ENCODE measurements around the gene GID8.
"Not testable (repeated sequence)": the region's sequence is repeated elsewhere in the genome, so short reads cannot be mapped to it uniquely, and the experiment has no call there.

The GID8 gene

DNA sequence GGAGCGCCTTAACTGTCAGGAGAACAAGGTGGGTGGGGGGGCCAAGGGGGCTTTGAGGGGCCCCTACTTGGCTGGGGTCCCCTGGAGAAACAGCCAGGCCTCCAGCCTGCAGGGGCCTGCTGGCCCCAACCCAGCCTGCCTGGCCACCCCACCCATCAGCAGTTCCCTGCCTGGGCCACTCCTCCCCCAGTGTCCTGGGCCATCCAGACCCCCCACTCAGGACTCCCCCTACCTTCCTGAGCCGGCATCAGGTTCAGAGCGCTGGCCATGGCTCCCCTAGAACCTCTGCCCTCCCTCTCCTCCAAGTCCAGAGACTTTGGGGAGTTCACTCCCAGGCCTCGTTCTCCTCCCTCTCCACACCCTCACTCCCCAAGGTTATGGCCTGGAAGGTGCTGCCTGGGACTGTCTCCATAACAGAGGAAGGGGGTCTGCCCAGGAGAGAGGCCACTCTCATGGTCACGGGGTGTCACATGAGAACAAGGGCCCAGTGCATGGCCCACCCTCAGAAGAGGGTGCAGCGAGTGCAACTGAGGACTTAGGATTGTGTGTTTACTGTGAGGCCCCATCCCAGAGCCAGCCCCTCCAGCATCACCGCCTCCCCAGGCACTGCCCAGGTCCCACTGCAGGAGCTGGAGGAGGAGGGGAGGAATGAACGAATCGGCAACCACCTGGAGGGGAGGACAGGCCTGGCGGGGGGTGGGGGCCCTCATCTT is 20.6 kb downstream of the GID8 start:
- DNase-seq (ENCODE audit: low spot score), result no peak

DNA sequence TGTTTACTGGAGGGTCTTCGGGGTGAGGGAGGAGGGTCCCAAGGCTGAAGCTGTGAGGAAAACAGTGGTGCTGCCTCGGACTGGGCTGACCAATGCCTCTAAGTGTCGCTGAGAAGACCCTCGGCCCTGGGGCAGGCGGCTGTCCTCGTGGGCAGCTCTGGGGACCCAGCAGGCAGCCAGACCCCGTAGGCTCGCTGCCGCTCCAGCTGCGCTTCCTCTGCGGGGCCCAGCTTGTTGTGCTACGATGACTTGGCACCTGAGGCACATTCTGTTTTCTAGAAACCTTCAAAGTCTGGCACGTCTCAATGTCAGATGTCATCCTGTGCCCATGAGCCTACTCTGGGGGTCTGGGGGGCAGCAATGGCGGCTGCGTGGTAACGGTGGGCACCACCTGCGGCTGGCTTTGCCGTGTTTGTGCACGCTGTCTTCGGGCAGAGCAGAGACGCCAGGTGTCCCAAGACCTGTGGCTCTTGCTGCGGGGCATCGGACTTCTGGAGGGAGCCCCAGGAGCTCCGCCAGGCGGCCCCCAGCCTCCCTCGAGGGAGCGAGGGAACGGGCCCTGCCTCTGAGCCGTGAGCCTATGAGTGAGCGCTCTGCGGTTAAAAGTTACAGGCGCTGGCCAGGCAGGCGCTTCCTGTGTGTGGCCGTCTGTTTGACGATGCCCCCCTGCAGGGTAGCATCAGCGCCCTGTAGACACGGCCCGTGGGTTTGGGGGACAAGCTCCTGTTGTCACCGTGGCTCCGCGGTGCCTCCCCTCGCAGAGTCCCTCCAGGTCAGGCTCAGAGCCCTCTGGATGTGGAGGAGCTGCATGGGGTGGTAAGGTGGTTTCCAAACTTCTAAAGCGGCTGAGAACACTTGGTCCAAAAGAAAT is 21.4 kb downstream of the GID8 start:
- no peak for DNase-seq (ENCODE audit: low spot score)

DNA sequence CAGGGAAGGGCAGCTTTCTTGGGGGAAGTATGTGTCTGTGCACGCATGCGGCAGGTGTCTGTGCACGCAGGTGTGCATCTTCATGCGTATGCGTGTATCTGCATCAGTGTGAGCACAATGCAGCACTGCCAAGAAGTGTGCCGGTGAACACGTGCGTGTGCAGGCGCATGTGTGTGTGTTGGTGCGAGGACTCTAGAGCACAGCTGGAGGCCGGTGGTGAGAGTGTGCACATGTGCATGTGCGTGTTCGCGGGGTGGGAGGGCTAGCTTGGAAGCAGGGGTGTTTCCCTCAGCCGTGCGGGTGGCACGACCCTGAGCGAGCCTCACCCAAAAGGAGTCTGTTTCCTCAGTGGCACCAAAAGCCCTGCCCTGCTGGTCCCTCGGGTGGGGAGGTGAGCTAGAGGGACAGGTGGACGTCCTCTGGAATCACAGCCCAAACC is 22.1 kb downstream of the GID8 start:
- DNase-seq (ENCODE audit: low spot score), result no peak

DNA sequence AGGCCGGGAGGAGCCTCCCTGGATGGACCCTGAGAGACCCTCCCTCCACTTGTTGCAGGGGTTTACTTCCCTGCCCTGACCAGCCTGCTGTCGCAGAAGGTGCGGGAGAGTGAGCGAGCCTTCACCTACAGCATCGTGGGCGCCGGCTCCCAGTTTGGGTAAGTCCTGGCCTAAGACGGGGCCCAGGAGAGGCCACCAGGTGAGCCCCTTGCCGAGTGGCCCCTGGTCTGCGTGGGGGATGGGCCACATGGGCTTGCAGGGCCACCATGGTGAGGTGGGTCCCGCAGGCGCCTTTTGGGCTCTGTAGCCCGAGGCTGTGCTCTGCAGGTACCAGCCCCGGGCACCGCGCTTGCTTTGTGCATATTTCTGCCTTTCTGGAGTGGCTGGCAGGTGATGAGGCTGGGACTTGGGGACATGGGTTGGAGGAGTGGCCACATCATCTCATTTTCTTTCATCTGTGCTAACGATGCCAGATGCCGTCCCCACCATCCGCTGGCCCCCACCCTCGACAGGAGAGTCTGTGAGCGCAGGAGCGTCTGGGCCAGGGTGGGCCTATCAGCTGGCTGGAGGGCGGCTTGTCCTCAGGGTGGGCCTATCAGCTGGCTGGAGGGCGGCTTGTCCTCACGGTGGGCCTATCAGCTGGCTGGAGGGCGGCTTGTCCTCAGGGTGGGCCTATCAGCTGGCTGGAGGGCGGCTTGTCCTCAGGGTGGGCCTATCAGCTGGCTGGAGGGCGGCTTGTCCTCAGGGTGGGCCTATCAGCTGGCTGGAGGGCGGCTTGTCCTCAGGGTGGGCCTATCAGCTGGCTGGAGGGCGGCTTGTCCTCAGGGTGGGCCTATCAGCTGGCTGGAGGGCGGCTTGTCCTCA is 22.7 kb downstream of the GID8 start:
- DNase-seq (ENCODE audit: low spot score), result not testable (repeated sequence)

DNA sequence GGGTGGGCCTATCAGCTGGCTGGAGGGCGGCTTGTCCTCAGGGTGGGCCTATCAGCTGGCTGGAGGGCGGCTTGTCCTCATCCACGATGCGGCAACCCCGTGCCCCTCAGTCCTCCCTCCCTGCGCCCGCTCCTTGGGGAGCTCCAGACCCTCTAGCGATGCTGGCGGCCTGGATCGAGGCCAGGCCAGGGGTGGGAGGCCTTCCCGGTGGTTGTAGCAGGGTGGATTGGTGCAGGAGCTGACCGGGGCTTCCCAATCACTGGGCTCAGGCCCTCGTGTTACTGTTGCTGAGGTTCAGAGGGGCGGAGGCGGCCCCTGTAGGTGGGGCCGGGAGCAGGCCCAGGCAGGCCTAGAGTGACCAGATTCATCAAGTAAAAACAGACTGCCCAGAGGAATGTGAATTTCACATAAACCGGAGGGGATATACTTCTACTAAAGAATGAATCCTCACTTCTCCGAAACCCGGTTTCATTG is 23.4 kb downstream of the GID8 start:
- no peak for DNase-seq (ENCODE audit: low spot score)

DNA sequence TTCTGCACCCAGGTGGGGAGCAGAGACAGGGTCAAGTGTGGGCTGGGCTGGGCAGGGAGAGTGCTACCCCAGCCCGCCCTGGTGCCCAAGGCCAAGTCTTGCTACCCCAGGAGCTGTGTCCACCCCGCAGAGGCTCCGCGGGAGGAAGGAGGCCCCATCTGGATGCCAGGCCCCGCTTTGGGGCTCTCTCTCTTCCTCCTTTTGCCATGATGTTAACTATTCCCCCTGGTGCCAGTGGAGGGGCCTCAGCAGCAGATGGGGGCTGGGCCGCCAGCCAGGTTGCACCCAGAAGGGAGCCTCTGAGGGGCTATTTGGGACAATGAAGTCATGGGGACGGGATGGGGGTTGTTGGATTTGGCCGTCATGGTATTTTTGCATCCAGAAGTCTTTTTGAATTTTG is 23.9 kb downstream of the GID8 start:
- no peak for DNase-seq (ENCODE audit: low spot score)

DNA sequence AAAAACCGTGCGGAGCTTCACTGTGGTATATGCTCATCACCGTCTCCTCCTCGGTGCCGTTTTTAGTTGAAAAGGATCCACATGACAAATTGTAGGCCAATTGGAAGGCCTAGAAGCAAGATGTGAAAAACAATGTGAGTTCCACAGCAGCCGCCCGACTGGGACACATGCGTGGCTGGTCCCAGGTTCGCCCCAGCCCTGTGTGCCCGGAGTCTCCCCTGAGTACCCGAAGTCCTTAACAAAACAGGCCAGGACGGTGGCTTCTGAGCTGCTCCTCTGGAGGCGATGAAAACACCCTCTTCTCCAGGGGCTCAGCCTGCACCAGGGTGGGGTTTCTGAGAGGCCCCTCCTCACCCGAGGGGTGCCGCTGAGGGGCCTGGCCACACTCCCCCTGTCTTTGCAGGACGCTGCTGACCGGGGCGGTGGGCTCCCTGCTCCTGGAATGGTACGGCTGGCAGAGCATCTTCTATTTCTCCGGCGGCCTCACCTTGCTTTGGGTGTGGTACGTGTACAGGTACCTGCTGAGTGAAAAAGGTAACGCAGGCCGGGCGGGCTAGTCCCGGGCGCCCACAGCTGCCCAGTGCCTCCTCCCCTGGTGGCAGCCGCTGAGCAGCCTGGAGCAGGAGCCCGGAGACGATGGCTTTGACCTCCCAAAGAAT is 24.4 kb downstream of the GID8 start:
- DNase-seq (ENCODE audit: low spot score), result no peak

DNA sequence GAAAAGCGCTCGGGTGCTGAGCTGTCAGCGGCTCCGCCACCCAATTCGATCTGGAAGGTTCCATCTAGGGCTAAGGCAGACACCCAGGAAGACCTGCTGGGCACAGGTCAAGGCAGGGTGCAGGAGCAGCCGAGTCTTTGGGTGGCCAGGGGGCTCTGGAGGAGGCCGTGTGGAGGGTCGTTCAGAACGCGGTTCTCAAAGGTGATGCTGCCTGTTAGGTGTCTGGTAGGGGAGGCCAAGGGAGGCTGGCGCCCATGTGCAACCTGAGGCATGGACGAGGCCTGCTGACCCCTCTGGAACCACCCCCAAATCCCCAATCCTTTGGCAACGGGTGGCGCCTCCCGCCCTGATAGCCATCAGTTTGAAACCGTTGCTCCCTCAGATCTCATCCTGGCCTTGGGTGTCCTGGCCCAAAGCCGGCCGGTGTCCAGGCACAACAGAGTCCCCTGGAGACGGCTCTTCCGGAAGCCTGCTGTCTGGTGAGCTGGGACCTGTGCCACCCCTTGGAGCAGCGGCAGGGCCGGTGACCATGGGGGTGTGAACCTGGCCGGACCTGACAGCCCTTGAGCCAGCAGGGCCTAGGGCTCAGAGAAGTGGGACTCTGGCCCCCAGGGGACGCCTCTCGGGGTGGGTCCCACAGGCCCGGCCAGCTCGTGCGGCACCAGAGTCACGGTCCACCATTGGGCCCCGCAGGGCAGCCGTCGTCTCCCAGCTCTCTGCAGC is 25.1 kb downstream of the GID8 start:
- no peak for DNase-seq (ENCODE audit: low spot score)

DNA sequence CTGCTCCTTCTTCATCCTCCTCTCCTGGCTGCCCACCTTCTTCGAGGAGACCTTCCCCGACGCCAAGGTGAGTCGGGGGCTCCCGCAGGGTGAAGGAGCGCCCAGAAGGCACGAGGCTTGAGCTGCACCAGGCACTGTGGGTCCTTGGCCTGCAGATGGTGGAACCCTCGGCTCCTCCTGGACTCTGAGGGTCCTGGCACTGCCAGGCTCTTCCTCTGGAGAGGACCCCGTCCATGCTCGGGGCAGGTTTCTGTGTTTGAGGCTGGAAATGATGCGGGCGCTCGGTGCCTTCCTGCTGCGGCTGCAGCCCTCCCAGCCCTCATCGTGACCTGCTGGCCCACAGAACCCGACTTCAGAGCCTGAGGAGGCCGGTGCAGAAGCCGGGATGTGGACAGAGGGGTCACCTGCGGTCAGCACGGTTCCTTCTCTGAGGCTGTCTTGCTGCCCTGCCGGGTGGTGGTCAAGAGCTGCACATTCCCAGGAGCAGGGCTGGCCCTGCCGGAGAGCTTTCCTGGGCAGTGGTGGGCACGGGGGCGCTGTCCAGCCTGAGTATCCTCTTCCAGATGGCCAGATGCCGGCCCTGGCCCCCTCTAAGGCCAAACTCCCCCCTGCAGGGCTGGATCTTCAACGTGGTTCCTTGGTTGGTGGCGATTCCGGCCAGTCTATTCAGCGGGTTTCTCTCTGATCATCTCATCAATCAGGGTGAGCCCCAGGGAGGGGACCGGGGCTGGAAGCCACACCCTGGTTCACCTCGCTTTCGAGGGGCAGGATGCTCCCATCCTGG is 25.9 kb downstream of the GID8 start:
- DNase-seq (ENCODE audit: low spot score), result no peak

DNA sequence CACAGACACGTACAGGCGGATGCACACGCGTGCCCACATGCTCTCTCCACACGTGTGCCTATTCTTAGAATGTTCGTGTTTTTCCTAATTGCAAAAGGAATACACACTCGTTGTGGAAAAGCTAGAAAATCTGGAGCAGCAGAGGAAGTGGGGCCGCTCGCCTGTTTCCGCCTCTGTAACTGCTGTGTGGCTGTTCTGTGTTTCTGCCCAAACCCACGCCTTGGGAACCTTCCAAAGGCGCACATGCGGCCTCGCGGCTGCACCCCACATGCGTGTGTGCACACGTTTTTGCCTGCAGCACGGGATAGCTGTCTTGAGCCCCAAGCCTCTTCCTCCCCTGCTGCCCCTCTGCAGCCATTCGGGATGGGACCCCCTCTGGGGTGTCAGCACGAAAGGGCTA is 26.8 kb downstream of the GID8 start:
- DNase-seq (ENCODE audit: low spot score), result no peak

DNA sequence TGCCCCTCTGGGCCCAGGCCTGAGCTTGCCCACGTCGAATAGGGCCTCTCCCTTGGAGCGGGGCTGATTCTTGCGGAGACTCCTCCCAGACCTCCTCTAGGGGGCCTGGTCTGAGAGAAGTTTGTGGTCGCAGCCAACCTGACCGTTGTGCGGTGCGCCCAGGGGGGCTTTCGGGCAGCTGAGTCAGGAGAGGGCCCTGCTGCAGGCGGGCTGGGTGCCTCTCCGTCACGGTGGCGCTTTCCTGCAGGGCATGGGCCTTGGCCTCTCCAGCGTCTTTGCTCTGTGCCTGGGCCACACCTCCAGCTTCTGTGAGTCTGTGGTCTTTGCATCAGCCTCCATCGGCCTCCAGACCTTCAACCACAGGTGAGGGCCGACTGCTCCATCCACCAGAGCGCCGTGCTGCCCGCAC is 27.4 kb downstream of the GID8 start:
- no peak for DNase-seq (ENCODE audit: low spot score)

DNA sequence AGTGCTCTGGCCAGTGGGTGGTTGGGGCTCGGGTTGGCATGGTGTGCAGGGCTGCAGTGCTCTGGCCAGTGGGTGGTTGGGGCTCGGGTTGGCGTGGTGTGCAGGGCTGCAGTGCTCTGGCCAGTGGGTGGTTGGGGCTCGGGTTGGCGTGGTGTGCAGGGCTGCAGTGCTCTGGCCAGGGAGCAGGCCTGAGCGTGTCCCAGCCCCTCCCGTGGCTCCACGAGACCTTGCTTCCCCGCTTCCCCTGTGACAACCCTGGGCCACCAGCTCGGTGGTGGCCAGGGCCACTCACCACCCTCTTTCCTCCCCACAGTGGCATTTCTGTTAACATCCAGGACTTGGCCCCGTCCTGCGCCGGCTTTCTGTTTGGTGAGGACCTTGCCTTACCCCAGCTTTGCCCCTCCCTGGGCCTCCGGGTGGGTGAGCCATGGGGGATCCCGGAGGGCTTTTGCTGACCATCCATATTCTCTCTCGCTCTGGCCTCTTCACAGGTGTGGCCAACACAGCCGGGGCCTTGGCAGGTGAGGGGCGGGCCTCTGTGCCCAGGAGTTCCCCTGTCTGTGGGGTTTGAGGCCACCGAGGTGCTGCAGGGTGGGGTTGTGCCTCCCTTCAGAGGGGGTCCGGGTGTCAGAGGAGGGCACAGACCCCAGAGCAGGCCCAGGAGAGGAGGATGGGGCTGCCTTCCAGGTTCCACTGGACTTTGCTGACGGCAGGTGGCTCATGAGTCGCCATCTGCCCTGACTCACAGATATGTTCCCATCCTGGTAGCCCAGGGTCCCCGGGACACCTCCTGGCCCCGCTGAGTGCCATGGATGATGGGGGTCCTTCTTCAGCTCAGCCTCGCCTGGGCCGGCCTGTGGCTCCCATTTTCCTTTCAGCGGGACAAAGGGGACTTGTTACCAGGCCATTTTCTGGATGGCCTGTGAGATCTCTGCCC is 28.5 kb downstream of the GID8 start:
- DNase-seq (ENCODE audit: low spot score), result no peak

DNA sequence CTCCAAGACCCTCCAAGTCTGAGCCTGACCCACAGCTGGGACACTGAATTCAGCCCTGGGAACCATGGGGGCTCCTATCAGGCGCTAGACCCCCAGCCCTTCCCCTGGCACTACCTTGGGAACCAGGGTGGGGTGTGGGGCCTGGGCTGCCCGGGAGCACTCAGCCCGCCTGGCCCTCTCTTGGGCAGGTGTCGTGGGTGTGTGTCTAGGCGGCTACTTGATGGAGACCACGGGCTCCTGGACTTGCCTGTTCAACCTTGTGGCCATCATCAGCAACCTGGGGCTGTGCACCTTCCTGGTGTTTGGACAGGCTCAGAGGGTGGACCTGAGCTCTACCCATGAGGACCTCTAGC is 29.2 kb downstream of the GID8 start:
- DNase-seq (ENCODE audit: low spot score), result no peak

DNA sequence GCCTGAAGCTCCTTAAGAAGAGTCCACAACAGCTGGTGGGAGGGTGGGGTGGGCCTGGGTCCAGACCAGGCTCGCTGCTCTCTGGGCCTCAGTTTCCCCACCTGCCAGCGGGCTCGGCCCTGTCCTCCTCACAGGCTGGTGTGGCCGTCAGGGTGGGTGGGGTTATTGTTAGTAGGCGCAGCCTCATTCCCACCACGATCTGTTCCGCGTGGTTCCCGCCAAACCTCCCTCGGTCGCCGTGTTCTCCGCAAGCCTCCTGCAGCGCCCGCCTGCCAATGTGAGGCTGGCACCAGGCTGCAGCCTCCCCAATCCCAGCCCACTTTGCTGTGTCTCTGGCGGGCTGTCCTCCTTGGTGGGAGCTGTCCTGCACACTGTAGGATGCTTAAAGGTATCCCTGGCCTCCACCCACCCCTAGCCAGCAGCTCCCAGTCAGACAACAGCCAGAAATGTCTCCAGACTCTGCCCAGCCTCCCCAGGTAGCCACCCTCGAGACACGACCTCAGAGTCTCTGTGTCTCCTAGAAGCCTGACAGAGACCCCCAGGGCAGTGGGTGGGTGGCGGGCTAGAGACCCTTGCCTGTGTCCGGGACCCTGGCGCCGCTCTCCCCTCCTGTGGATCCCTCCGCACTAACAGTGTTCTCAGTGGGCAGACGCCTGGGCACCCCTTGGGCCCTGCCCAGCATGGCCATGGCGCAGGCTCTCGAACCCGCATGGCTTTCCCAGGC is 29.8 kb downstream of the GID8 start:
- no peak for DNase-seq (ENCODE audit: low spot score)

DNA sequence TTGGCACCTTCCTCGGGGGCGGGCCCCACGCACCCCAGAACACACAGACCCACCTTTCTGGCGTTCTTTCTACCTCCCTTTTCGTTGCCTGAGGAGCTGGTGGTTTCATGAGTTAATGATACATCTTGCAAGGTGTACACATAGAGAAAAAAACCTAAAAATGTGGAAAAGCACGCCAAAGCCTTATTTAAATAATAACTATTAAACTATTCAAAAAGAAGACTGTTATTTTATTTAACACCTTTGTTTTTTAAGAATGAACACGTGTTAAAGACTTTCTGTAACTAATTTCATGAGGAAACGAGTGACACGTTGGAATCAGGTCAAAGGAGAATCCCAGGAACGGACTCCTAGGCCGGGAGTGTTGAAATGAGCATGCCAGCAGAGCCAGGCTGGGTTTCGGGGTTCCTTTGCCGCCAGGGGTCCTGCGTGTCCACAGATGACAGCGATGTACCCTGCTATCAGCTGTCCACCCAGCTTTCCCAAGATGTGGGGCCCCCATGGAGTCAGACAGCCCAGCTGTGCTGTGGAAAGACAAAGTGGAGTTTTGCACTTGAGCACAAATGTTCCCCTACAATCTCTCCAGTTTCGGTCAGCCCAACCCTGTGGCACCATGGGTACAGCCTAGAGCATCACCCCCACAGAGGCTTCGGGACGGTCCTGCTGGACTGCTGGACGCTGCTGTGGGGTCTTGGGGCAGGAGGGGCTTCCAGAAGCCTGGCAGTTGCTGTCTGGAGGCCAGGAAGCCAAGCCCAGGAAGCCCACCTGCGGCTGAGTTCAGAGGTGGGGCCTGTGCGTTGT is 30.6 kb downstream of the GID8 start:
- DNase-seq (ENCODE audit: low spot score), result no peak

DNA sequence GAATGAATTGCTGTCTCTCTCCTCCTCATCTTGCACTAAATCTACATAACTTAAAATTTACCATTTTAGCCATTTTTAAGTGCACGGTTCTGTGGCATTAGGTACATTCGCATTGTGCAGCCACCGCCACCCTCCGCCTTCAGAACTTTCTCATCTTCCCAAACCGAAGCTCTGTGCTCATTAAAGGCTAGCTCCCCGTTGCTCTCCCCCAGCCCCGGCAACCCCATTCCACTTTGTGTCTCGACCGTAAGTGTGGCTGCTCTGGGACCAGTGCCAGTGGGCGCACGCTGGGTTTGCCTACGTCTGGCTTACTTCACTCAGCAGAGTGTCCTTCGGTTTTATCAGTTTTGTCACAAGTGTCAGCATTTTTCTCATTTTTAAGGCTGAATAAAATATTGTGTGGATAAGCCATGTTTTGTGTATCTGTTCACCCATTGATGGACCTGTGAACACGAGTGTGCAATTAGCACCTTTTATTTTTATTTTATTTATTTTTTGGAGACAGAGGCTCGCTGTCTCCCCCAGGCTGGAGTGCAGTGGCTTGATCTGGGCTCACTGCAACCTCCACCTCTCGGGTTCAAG is 31.3 kb downstream of the GID8 start:
- no peak for DNase-seq (ENCODE audit: low spot score)

DNA sequence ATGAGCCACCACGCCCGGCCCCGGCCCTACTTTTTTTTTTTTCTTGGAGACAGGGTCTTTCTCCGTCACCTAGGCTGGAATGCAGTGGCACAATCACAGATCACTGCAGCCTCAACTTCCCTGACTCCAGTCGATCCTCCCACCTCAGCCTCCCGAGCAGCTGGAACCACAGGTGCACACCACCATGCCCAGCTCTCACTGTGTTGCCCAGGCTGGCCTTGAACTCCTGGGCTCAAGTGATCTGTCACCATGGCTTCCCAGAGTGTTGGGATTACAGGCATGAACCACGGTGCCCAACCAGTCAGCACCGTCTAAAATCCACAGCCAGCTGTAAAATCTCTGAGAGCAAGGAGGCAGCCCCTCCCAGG is 32.0 kb downstream of the GID8 start:
- DNase-seq (ENCODE audit: low spot score), result no peak
